Stimulated activated CD4-positive, alpha-beta T cell treated with anti-CD3 and anti-CD28 coated beads, TNF-alpha, amount 100 ng/mL, for 24 hours (primary cell): ENCODE data around the gene NDC1.
A peak's percentile ranks its signal among the peaks of the same experiment; 100 is the strongest.
"Not testable (repeated sequence)": the region's sequence is repeated elsewhere in the genome, so short reads cannot be mapped to it uniquely, and the experiment has no call there.

Experiments
- DNase-seq, 3 experiments: peaks; one replicate each; pipeline ENCODE4 v3.0.0-alpha.2; 2020; ENCODE audit warnings: low read depth in 3 of 3

Gene NDC1

GRCh38 chr1:53766194-53766742 is 71.8 kb downstream of the NDC1 start:
- DNase-seq, result no peak

- no peak for DNase-seq
These were observed 72.4 kb downstream of the NDC1 start for GRCh38 chr1:53765657-53766056.

- DNase-seq, result no peak
These were observed 74.2 kb downstream of the NDC1 start for GRCh38 chr1:53763911-53764310.

GRCh38 chr1:53763461-53763860 is 74.6 kb downstream of the NDC1 start:
- DNase-seq, result no peak

GRCh38 chr1:53760497-53760896 is 77.6 kb downstream of the NDC1 start:
- not testable (repeated sequence) for DNase-seq

GRCh38 chr1:53755874-53756273 is 82.2 kb downstream of the NDC1 start:
- no peak for DNase-seq

GRCh38 chr1:53754484-53755312 is 83.4 kb downstream of the NDC1 start:
- no peak for DNase-seq

GRCh38 chr1:53752281-53752680 is 85.8 kb downstream of the NDC1 start:
- no peak for DNase-seq

- no peak for DNase-seq
These were observed 90.3 kb downstream of the NDC1 start for GRCh38 chr1:53747841-53748240.

- DNase-seq, result no peak
These were observed 97.4 kb downstream of the NDC1 start for GRCh38 chr1:53740621-53741105.

GRCh38 chr1:53739109-53739681 is 98.9 kb downstream of the NDC1 start, which contains the start of gene GLIS1:
Gene GLIS1 (minus strand): TSS chr1:53739164. CDS start chr1:53738064, 1,100 bp downstream.
- DNase-seq, result peak; percentile 9 to 70 (median 28)

GRCh38 chr1:53738205-53739108 is 99.6 kb downstream of the NDC1 start:
- DNase-seq, result no peak

GRCh38 chr1:53737648-53738204 is 100.4 kb downstream of the NDC1 start:
- DNase-seq, result no peak

GRCh38 chr1:53736290-53736689 is 101.8 kb downstream of the NDC1 start:
- no peak for DNase-seq

GRCh38 chr1:53735681-53736080 is 102.4 kb downstream of the NDC1 start:
- DNase-seq, result no peak

- no peak for DNase-seq
These were observed 102.8 kb downstream of the NDC1 start for GRCh38 chr1:53735261-53735660.

GRCh38 chr1:53734650-53735211 is 103.4 kb downstream of the NDC1 start:
- DNase-seq, result no peak

- DNase-seq, result no peak
These were observed 104.0 kb downstream of the NDC1 start for GRCh38 chr1:53733975-53734649.

GRCh38 chr1:53733447-53733931 is 104.6 kb downstream of the NDC1 start:
- DNase-seq, result no peak

GRCh38 chr1:53732912-53733317 is 105.2 kb downstream of the NDC1 start:
- DNase-seq, result no peak
